SH-SY5Y (cell line): Measurements from ENCODE around the gene ZBTB21.

Experiments
- GATA2 ChIP-seq: IDR thresholded peaks from 2 replicates; pipeline ENCODE4 v1.6.1; 2011; ENCODE audit warnings: mild to moderate bottlenecking, low read depth, low read length
- GATA3 ChIP-seq: IDR thresholded peaks from 2 replicates; pipeline ENCODE4 v1.6.1; 2011; ENCODE audit warnings: low read depth, mild to moderate bottlenecking, low read length, moderate library complexity

Gene ZBTB21

GRCh38 chr21:42009831-42010506 lies at the start of gene ZBTB21:
Gene ZBTB21 (minus strand): TSS chr21:42010360. CDS start chr21:41994095, 16,265 bp downstream.
- TF ChIP-seq GATA2, result no peak; the same call in 1 of the 2 replicates
- no peak for TF ChIP-seq GATA3

- TF ChIP-seq GATA2 (no peak), GATA3 (no peak)
Measured at GRCh38 chr21:42059721-42060120, 49.6 kb upstream of the ZBTB21 start.

GRCh38 chr21:42059141-42059540 lies 49.0 kb upstream of the ZBTB21 start:
- TF ChIP-seq GATA3 (no peak), GATA2 (no peak)

GRCh38 chr21:42058631-42059111 lies 48.5 kb upstream of the ZBTB21 start:
- TF ChIP-seq GATA2, result no peak

DNA sequence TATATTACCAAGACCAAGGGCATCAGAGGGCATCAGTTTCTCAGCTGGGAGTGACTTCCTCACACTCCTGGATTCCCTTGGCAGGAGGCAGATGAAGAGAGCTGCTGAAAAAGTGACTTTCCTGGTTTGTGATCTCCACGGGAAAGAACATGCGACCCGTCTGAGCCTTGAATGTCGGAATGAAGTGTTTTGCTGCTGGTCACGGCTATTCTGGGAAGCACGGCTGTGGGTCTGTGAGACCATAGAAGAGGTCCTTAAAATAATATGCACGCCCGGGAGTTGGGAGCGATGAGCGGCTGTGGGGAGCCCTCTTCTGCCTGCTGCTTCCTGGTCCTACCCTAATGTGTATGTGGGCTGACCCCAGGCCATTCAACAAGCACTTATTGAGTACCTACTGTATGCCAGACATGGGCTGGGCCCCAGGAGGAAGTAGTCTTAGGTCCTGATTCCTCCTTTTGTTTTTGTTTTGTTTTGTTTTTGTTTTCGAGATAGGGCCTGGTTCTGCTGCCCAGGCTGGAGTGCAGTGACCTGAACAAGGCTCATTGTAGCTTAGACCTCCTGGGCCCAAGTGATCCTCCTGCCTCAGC lies 47.8 kb upstream of the ZBTB21 start:
- TF ChIP-seq GATA3 (no peak), GATA2 (no peak)

DNA sequence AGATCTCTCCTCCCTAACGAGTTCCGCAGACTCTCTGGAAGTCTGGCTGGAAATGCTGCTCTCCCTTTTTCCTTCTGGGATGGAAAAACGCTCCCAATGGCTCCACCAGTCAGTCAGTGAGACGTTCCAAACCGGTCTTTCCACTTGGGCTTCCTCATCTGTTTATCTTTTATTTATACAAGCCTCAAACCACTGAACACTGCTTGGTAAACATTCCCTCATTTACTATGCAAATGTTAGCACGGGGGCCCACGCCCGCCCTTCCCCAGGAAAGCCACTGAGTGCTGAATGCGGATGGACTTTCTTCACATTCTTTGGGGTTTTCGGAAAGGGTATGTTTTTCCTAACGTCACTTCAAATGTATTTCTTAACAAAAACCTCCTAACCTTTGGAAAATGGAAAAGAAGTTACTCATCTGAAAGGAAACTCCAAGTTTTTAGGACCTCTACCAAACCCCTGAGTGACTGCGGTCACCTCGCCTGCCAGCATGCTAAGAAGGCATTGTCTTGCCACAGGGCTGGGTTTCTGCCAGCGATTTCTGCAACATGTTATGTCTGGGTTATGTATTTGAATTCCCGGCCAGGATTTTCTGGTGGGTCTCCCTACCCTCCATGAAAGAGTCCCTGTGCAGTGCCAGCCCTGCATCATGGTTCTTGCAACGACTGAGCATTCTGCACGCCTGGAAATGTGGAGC lies 47.0 kb upstream of the ZBTB21 start:
- no peak for TF ChIP-seq GATA2
- TF ChIP-seq GATA3, result no peak

- TF ChIP-seq GATA3 (no peak), GATA2 (no peak)
Measured at GRCh38 chr21:42056468-42056867, 46.3 kb upstream of the ZBTB21 start.

- no peak for TF ChIP-seq GATA2
Measured at GRCh38 chr21:42055425-42055824, 45.3 kb upstream of the ZBTB21 start.

- no peak for TF ChIP-seq GATA3
Measured at GRCh38 chr21:42051788-42052187, 41.6 kb upstream of the ZBTB21 start.

GRCh38 chr21:42049578-42050430 lies 39.6 kb upstream of the ZBTB21 start:
- TF ChIP-seq GATA3, result no peak
- TF ChIP-seq GATA2, result no peak

- TF ChIP-seq GATA3, result no peak
- TF ChIP-seq GATA2, result no peak
Measured at GRCh38 chr21:42048870-42049577, 38.9 kb upstream of the ZBTB21 start.

DNA sequence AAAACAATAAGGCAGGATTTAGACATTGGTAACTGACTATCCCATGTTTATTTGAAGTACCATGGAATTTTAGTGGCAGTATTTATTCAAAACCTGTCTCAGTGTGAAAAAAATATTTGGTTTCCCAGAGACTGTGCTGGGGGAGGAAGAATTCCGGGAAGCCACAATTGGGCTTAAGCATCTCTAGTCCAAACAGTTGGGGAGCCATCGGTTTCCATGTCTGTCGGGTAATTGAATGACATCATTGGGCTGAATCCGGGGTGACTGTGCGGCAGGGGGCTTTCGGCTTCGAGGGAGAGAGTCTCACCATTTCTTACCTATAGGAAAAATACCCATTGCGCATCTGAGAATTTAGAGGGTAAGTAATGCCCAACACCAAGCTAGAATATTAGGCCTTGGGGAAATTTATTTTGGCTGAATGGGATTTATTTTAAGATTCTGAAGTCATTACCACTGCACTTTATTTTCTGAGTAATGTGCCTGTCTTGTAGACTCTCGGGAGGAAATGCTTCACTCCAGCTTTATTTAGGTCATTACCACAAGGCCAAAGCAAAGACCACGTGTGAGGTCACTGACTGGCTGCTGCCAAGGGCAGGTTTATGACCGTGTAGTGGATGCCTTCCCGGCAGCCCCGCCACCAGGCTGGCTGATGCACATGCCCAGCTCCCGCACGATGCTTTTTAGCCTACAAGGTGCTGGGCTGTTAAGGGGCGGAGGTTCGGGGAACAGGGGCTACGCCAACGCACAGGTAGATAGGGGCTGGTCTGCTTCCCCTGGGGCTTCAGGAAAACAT lies 37.9 kb upstream of the ZBTB21 start:
- TF ChIP-seq GATA2, result no peak
- no peak for TF ChIP-seq GATA3
